HL-60 (cell line): ENCODE measurements around the gene NUCKS1.

Experiments
- DNase-seq, 2 experiments: peaks; one replicate each; pipeline ENCODE4 v3.0.0-alpha.2; 2010 to 2020; ENCODE audit warnings: low read depth in 1 of 2, low spot score in 1 of 2
- H3K27ac ChIP-seq: fragments of 250-450 bp; sonication (Bioruptor Pico); replicated peaks from 2 replicates; pipeline ENCODE4 v1.5.1; 2020; ENCODE audit warnings: mild to moderate bottlenecking, moderate library complexity
- H3K27me3 ChIP-seq: fragments of 250-450 bp; sonication (Bioruptor Pico); 2 replicates; pipeline ENCODE4 v1.5.1; 2021; ENCODE audit warnings: mild to moderate bottlenecking, moderate library complexity; ENCODE audit not compliant: insufficient read depth, poor library complexity, severe bottlenecking
- H3K4me3 ChIP-seq: replicated peaks from 2 replicates; pipeline ENCODE4 v1.5.1; 2011; ENCODE audit warnings: mild to moderate bottlenecking, control low read depth, low read length; ENCODE audit not compliant: insufficient read depth
- GABPA ChIP-seq: IDR thresholded peaks from 2 replicates; pipeline ENCODE4 v1.6.1; 2012; ENCODE audit warnings: low read depth
- POLR2AphosphoS5 ChIP-seq: IDR thresholded peaks from 2 replicates; pipeline ENCODE4 v1.6.1; 2012; ENCODE audit warnings: low read depth
- REST ChIP-seq: IDR thresholded peaks from 2 replicates; pipeline ENCODE4 v1.6.1; 2012; ENCODE audit warnings: low read depth; ENCODE audit not compliant: insufficient replicate concordance
- SPI1 ChIP-seq: IDR thresholded peaks from 2 replicates; pipeline ENCODE4 v1.6.1; 2012; ENCODE audit warnings: low read depth, mild to moderate bottlenecking, borderline replicate concordance
- TF ChIP-seq, protein P1 (sequence below): IDR thresholded peaks from one replicate; pipeline ENCODE4 v1.5.1; 2011; ENCODE audit warnings: low read length, control low read depth, inconsistent platforms; ENCODE audit not compliant: insufficient read depth

NUCKS1 gene

GRCh38 chr1:205794011-205794730, 44.2 kb upstream of the NUCKS1 start:
- TF ChIP-seq GABPA: no peak
- TF ChIP-seq, protein P1, sequence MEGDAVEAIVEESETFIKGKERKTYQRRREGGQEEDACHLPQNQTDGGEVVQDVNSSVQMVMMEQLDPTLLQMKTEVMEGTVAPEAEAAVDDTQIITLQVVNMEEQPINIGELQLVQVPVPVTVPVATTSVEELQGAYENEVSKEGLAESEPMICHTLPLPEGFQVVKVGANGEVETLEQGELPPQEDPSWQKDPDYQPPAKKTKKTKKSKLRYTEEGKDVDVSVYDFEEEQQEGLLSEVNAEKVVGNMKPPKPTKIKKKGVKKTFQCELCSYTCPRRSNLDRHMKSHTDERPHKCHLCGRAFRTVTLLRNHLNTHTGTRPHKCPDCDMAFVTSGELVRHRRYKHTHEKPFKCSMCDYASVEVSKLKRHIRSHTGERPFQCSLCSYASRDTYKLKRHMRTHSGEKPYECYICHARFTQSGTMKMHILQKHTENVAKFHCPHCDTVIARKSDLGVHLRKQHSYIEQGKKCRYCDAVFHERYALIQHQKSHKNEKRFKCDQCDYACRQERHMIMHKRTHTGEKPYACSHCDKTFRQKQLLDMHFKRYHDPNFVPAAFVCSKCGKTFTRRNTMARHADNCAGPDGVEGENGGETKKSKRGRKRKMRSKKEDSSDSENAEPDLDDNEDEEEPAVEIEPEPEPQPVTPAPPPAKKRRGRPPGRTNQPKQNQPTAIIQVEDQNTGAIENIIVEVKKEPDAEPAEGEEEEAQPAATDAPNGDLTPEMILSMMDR: no peak
- TF ChIP-seq REST: no peak
- no peak for TF ChIP-seq POLR2AphosphoS5
- TF ChIP-seq SPI1: no peak
- no peak for DNase-seq
- no peak overlapping the region for H3K27ac ChIP-seq
- no peak overlapping the region for H3K4me3 ChIP-seq
- no peaks in the 10 kb centered on the region for H3K27me3 ChIP-seq

- no peak for TF ChIP-seq GABPA
- no peak for TF ChIP-seq REST
- TF ChIP-seq POLR2AphosphoS5: no peak
- TF ChIP-seq, protein P1: no peak
- no peak for TF ChIP-seq SPI1
- Histone ChIP-seq H3K4me3 (no peak overlapping the region), H3K27ac (no peak overlapping the region), H3K27me3 (no peaks in the 10 kb centered on the region)
- DNase-seq: no peak
Measured at GRCh38 chr1:205792961-205793673, 43.1 kb upstream of the NUCKS1 start.

DNA sequence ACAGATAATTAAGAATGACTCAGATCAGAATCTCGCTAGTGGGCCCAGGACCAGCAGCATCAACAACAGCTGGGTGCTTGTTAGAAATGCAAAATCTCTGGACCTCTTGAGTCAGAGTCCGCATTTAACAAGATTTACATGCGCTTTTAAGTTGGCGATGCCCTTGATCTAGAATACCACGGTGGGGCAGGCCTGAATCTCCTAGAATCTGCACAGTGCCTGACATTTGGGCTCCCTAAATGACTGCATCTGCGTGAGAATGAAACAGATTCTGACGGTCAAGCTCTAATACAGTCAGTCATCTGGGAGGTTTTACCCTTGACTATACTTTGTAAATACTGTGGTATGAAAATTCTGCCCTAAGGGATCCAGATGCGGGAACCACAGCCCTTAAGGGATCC, 42.5 kb upstream of the NUCKS1 start:
- no peak for DNase-seq
- Histone ChIP-seq H3K4me3 (no peak overlapping the region), H3K27ac (no peak overlapping the region), H3K27me3 (no peaks in the 10 kb centered on the region)
- TF ChIP-seq POLR2AphosphoS5: no peak
- no peak for TF ChIP-seq REST
- TF ChIP-seq, protein P1: no peak
- TF ChIP-seq GABPA: no peak
- no peak for TF ChIP-seq SPI1
